ENCODE measurements around the gene WDR88.
"Not testable (repeated sequence)": the region's sequence is repeated elsewhere in the genome, so short reads cannot be mapped to it uniquely, and the experiment has no call there.

The WDR88 gene

GRCh38 chr19:33196446-33197193 is 64.7 kb downstream of the WDR88 start:
- no peak for DNase-seq (ENCODE audit: low read depth in 2 of 2)

- DNase-seq (ENCODE audit: low read depth in 2 of 2) = no peak
Measured at GRCh38 chr19:33197591-33198000, 65.7 kb downstream of the WDR88 start.

GRCh38 chr19:33198169-33198568 is 66.3 kb downstream of the WDR88 start:
- no peak for DNase-seq (ENCODE audit: low read depth in 2 of 2)

GRCh38 chr19:33199441-33200265 is 67.7 kb downstream of the WDR88 start:
- DNase-seq (ENCODE audit: low read depth in 2 of 2) = no peak

- no peak for DNase-seq (ENCODE audit: low read depth in 2 of 2)
Measured at GRCh38 chr19:33201473-33201872, 69.6 kb downstream of the WDR88 start.

GRCh38 chr19:33201886-33202545 is 70.1 kb downstream of the WDR88 start:
- no peak for DNase-seq (ENCODE audit: low read depth in 2 of 2)

GRCh38 chr19:33202546-33203507 is 70.9 kb downstream of the WDR88 start:
- DNase-seq (ENCODE audit: low read depth in 2 of 2) = no peak

GRCh38 chr19:33203529-33203928 is 71.6 kb downstream of the WDR88 start:
- no peak for DNase-seq (ENCODE audit: low read depth in 2 of 2)

GRCh38 chr19:33204136-33204973 is 72.4 kb downstream of the WDR88 start:
- no peak for DNase-seq (ENCODE audit: low read depth in 2 of 2)

- DNase-seq (ENCODE audit: low read depth in 2 of 2) = no peak
Measured at GRCh38 chr19:33205110-33205509, 73.2 kb downstream of the WDR88 start.

- no peak for DNase-seq (ENCODE audit: low read depth in 2 of 2)
Measured at GRCh38 chr19:33205531-33206260, 73.8 kb downstream of the WDR88 start.

- no peak for DNase-seq (ENCODE audit: low read depth in 2 of 2)
Measured at GRCh38 chr19:33206261-33207039, 74.5 kb downstream of the WDR88 start.

- DNase-seq (ENCODE audit: low read depth in 2 of 2) = no peak
Measured at GRCh38 chr19:33207040-33207620, 75.2 kb downstream of the WDR88 start.

- no peak for DNase-seq (ENCODE audit: low read depth in 2 of 2)
Measured at GRCh38 chr19:33207903-33208302, 76.0 kb downstream of the WDR88 start.

GRCh38 chr19:33208371-33208895 is 76.5 kb downstream of the WDR88 start:
- DNase-seq (ENCODE audit: low read depth in 2 of 2) = no peak

GRCh38 chr19:33208904-33209849 is 77.3 kb downstream of the WDR88 start:
- no peak for DNase-seq (ENCODE audit: low read depth in 2 of 2)

- DNase-seq (ENCODE audit: low read depth in 2 of 2) = not testable (repeated sequence)
Measured at GRCh38 chr19:33209850-33210230, 77.9 kb downstream of the WDR88 start.

All from stimulated activated CD8-positive, alpha-beta memory T cell treated with anti-CD3 and anti-CD28 coated beads, Interleukin-2, amount 100 ng/mL, for 48 hours (primary cell).